Nucleus accumbens (tissue), 56 donors: Measurements from ENCODE around the gene FN1.

Experiments
- DNase-seq, 56 donors: peaks; one replicate each; lab custom pipeline; 2025; lab: John Stamatoyannopoulos, UW

The FN1 gene

GRCh38 chr2:215442401-215442787 is 6.5 kb upstream of the FN1 start:
- DNase-seq: no peak

- no peak for DNase-seq
Measured at GRCh38 chr2:215441560-215442400, 5.9 kb upstream of the FN1 start.

DNA sequence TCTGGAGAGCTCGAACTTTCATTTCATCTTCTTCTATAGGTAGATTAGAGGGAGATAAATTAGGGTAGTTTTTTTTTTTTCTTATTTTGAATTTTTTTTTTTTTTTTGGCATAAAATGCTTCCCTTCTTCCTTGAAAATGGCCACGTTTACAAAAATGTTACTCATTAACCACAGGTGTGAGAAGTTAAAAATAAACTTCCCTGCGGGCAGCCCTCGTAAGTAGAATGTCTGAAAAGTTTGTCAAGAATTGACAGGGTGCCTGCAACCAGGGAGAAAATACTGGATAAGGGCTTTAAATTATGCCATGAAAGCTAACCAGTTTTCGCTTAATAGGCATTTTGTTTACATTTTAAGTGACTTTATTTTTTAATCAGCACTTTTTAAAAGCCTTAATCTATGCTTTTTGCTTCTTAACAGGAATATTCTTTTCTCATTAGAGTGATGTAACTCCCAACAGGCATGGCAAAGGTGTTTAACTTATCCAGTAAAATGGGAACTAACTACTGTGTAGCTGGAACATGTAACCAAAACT is 4.2 kb upstream of the FN1 start:
- no peak for DNase-seq

GRCh38 chr2:215439404-215439803 is 3.5 kb upstream of the FN1 start:
- no peak for DNase-seq

GRCh38 chr2:215437614-215438013 is 1.7 kb upstream of the FN1 start:
- no peak for DNase-seq

DNA sequence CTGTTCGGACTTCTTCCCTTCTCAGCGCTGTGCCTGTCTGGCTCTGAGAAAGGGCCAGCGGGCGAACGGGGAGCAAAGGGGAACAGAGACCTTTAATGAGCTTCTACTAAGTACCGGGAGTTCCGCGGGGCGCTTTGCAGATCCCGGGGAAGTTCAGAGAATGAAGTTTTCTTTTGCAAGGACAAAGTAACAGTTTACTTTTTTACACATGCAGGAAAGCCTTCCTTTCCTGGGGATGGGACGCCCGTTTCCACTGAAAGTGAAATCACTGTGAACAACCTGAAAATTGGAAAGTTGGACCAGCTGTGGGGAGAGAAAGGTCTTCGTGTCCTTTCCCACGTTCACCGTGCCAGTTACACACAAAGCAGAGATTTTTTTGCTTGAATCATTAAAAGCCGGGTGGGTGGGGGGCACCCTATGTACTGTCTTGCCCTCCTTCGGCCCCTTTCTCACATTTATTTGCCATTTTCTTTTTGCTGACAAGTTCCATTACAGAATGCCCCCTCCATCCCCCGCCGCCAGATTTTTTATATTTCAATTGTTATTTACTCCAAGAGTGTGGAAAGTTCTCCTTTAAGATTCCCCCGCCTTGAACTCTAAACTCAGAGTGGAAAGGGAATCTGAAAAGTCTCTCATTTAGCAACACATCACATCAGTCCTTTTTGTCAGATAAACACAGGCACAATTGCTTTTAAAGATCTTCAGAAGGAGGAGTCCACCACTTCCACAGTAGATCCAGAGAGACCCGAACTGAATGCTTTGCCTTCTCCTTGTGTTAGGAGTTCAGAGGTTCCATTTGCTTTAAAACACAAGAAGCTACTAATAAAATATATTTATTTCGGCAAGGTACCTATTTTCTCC is 1.1 kb upstream of the FN1 start:
- DNase-seq: peak in 4 of 56 donors; percentile 3 to 21 (median 17)

- DNase-seq: peak in 10 of 56 donors; percentile 18 to 64 (median 44)
Measured at GRCh38 chr2:215435280-215435869, 493 bp downstream of the FN1 start.

GRCh38 chr2:215434447-215435279 is 1.2 kb downstream of the FN1 start:
- no peak for DNase-seq

DNA sequence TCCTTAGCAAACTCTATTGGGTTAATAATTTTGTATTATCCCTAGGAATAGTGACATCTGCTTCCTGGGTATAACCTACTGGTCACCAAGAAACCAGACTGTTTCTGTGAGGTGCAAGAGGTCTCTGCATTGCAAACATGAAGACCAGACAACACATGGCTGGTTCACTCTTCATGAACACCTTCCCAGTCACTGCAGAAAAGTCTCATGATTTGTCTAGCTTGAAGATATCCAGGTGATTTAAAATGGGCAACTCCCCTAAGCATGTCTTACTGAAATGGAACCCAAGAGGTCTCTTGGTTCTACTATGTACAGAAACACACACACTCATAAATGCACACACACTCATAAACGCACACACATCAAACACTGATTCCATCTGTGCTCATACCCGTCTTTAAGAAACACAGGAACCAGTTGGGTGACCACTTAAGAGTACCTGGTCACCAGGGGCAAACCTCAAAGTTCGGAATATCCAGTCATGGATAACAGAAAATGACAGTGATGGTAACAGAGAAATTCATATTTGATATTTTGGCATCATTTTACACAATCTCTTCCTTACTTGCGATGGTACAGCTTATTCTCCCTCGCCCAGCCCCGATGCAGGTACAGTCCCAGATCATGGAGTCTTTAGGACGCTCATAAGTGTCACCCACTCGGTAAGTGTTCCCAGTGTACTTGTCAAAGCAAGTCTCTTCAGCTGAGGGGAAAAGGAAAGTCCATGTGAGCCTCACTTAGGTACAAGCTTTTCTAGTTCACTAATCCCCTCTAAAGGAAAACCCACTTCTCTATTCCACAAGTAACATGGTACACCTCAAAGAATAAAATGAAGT is 2.9 kb downstream of the FN1 start:
- no peak for DNase-seq

GRCh38 chr2:215431778-215432758 is 3.8 kb downstream of the FN1 start:
- DNase-seq: no peak

DNA sequence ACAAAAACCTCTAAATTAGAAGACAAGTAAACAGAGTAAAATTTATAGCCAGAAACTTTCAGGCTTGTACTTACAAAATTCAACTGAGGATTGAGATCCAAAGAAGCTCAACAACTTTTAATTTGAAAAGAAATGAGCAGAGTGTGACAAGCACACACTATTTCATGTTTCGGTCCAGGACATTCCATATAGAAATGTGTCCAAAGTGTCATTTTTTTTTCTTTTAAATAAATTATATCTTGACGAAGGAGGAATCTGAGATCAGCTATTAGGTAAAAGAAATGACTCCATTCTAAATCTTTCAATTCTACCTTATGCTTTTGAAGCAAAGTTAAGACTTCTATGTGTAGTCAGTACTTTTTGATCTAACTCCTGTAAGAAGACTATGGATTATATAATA is 4.6 kb downstream of the FN1 start:
- DNase-seq: no peak

DNA sequence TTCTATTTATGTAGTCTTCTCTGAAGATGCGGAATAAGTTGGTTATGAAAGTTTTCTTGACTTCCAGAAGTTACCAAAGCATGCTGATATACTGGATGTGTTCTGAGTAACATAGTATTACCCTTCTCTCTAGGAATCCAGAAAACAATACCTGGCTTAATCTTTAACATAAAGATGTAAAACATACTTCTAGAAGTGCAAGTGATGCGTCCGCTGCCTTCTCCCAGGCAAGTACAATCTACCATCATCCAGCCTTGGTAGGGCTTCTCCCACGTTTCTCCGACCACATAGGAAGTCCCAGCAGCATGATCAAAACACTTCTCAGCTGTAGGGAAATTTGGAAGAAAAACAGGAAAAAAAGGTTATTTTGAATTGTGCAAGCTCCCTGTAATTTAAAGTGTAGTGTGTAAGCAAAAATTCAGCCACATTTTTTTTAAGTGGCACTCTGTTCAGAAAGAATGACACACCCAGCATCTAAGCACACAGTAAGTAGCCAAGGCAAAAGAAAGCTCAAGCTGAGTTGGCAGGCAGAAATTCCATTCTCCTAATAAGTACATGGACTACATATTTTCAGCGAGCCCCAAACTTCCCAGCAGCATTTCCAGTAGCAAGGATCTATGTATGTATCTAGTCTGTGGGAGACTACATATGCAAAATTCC is 5.2 kb downstream of the FN1 start:
- no peak for DNase-seq

- DNase-seq: no peak
Measured at GRCh38 chr2:215429424-215429823, 6.4 kb downstream of the FN1 start.

DNA sequence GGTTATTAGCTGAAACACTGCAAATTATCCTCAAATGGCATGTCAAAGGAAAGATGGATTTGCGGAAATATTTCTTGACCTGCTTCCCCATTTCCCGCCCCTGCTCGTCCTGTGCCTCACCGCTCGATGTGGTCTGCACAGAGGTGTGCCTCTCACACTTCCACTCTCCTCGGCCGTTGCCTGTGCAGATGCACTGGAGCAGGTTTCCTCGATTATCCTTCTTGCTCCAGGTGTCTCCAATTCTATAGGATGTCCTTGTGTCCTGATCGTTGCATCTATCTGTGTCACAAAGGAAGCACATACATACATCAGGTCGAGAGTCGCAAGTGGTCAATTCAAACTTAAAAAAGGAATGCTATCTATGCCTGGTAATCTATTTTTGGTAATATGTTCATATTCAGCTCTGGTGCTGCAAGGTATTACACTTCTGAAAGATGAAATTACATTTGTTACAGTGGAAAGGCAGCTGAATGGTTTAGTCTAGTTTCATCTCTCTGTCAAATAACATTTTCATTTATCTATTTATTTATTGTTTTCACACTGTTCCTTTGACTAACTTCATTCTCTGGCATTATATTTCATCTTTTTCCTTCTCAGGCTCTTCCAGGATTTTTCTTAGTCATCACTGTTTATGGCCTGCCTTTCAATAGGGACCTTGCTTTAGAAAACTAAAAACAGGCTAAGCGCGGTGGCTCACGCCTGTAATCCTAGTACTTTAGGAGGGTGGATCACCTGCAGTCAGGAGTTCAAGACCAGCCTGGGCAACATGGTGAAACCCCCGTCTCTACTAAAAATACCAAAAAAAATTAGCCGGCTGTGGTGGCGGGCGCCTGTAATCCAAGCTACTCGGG is 7.6 kb downstream of the FN1 start:
- no peak for DNase-seq

- DNase-seq: no peak
Measured at GRCh38 chr2:215427585-215427984, 8.3 kb downstream of the FN1 start.

GRCh38 chr2:215425021-215425782 is 10.7 kb downstream of the FN1 start:
- no peak for DNase-seq
